Right ventricle myocardium inferior (tissue), 1 donor: ENCODE data around the gene IL19. TPM values are rescaled to one million over a fixed set of nuclear protein-coding genes. Genes with fewer than 3 reads are reported as not detected.

Experiments used
- ATAC-seq: fragments of 200-7000 bp; cut with Tn5 transposase; one replicate; pipeline ENCODE4 v1.9.1; 2020; ENCODE audit warnings: mild to moderate bottlenecking, moderate library complexity
- DNase-seq: peaks from one replicate; pipeline ENCODE4 v3.0.0; 2021; ENCODE audit errors: missing footprints
- intact Hi-C: fragments of 100-400 bp; cut with DNase I; formaldehyde crosslinking; loops from one replicate; pipeline ENCODE4 v1.11.0; 2022
- long read RNA-seq: library from polyadenylated mRNA; unstranded; transcript quantifications from one replicate; pipeline ENCODE4 v2.0.0, GENCODE V29; 2021
- total RNA-seq: library from RNA; stranded (reverse); fragmentation: NEBNext Ultra II Directional; extraction: Animal tissue kit (Norgen Biotek cat#: 25700); gene quantifications from one replicate; pipeline ENCODE4 v1.2.1, GENCODE V29; 2021
- donor health status: DM: no; HTN: yes; CAD: no; lungs with severe emphysema.

IL19 gene
- not detected for total RNA-seq
- long read RNA-seq: 0 reads

GRCh38 chr1:206770531-206771337 is at the start of gene IL19:
TSS of gene IL19 (plus strand) at chr1:206770773. CDS start at chr1:206836663, 65,890 bp downstream.
- ATAC-seq (peak; percentile 45), DNase-seq (peak; percentile 76)
- intact Hi-C loops: no loop called here

DNA sequence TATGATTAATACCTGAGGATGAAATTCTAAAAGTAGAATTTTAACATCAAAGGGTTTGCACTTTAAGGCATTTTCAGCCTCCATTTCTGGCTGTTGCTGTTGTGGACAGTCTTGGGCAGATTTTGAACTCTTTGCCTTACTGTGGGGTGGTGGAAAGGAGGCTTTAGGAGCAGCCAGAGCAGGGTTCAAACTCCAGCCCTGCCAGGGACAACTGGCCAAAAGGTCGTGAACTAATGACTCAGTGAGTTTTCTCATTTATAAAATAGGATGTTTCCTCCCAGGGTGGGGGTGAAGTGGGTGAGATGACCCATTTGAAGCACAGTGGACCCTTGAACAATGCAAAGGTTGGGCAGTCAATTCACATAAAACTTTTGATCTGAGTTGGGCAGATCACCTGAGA is 49.1 kb upstream of the IL19 start:
- no peak for DNase-seq
- intact Hi-C loops: no loop called here
- ATAC-seq: no peak

DNA sequence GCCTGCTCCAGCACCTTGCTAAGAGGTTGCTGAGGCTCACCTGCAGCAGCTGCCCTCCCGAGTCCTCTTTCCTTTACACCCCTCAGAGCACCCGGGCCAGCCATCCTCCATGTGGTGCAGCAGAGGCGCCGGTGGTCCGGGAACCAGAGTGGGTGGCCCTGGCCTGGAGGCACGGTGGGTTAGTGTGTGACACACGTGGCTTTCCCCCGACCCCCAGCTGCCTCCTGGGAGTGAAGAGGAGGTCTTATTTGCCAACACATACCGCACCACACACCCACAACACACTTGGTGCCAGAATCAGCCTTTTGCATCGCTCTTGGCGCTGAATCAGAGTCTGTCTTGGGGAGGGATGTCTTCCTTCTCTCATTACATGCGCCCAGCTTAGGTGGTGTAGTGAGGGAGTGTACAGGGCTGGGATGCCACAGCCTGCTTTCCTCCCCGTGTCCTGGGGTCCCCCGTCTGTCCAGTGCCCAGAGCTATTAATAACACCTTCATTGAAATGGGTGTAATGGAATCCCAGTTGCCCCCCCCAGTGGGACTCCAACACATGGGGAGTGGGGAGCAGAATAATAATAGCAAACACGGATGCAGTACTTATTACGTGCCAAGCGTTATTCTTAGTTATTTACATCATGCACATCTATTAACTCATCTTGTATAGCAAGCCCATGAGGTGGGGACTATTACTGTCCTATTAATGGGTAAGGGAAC is 47.7 kb upstream of the IL19 start:
- peak; percentile 12 for ATAC-seq
- DNase-seq: no peak
- intact Hi-C loops: no loop called here

GRCh38 chr1:206723462-206723804 is 47.1 kb upstream of the IL19 start:
- DNase-seq (no peak), ATAC-seq (peak; percentile 2)
- intact Hi-C loops: no loop called here

DNA sequence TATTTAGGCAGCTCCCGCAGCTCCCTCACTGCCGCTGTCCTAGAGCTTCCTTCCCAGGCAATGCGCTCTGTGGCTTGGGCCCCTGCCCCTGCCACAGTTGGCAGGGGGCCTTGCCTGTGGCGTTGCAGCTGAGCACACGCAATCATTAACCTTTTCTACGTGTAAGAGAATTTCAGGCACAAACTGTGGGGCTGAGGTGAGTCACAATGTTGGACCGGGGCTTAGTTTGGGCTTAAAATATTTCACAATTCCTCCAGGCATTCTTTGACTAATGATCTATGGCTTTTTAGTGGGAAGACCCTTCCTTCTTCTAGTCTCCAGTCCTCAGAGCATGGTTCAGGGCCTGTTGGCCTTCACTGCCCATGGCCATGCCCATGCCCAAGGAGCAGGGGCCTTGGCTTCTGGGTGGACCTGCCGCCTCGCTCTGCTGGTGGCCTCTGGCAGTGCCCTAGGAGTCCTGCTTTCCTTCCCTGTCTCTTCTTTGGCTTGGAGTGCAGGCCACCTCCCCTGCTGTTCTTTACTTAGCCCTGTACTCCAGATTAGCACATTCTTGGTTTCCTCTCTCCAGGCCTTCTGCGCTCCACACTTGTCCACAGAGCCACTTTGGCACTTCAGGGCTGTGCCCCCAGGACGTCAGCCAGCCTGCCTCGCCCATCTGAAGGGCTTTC is 46.6 kb upstream of the IL19 start:
- DNase-seq (no peak), ATAC-seq (peak; percentile 82)
- intact Hi-C loops: loop anchor here (2.0 kb wide), 3 partner anchors 31 to 89 kb away; partner anchors contain the start of gene DYRK3

GRCh38 chr1:206725109-206725963 is 45.2 kb upstream of the IL19 start:
- no peak for DNase-seq
- no peak for ATAC-seq
- intact Hi-C loops: loop anchor here (2.0 to 5.0 kb wide), 4 partner anchors 33 to 91 kb away; partner anchors contain the start of gene DYRK3

- intact Hi-C loops: loop anchor here (5.0 kb wide), 1 partner anchor 79 kb away; no protein-coding TSS in a partner anchor
- ATAC-seq (no peak), DNase-seq (no peak)
These were observed 42.4 kb upstream of the IL19 start for GRCh38 chr1:206727981-206728696.

- ATAC-seq (no peak), DNase-seq (no peak)
- intact Hi-C loops: loop anchor here (5.0 kb wide), 1 partner anchor 79 kb away; no protein-coding TSS in a partner anchor
These were observed 41.9 kb upstream of the IL19 start for GRCh38 chr1:206728697-206728987.

DNA sequence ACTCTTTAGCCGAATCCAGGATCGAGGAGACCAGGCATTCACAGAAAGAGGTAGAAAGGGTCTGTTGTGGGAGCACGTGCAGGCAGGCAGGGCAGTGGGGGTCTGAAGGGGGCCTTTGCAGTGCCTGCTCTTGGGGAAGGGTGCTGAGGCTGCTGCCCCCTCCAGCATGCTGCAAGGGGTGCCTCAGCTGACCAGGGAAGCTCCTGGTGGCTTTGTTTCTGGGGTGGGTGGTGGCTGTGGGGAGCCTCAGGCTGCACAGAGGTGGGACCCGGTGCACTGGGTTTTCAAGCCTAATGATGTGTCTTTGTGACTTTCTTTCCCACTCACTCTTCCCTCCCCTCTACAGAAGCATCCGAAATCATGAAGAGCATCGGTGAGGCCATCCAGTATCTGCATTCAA is 41.5 kb upstream of the IL19 start:
- no peak for ATAC-seq
- intact Hi-C loops: loop anchor here (5.0 kb wide), 1 partner anchor 78 kb away; no protein-coding TSS in a partner anchor
- DNase-seq: no peak

DNA sequence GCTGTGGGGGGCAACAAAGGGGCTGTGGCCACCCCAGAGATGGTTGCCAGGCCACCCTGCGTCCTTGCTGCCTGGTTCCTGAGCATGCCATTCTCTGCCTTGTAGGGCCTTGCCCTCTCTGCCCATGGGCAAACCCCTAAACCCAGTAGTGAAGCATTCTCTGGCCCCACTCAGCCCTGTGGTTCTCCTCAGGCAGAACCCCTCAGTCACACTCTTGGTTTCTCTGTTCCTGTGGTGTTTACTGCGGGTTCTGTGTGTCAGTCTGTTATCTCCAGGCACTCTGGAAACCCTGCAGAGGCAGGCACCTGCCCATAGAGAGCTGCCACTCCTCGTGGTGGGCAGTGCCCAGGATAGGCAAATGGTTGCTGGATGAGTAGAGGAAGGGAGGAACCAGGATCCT is 41.1 kb upstream of the IL19 start:
- intact Hi-C loops: loop anchor here (5.0 kb wide), 1 partner anchor 78 kb away; no protein-coding TSS in a partner anchor
- ATAC-seq (no peak), DNase-seq (no peak)

GRCh38 chr1:206732508-206732907 is 38.1 kb upstream of the IL19 start:
- no peak for ATAC-seq
- no peak for DNase-seq
- intact Hi-C loops: no loop called here

- ATAC-seq (no peak), DNase-seq (no peak)
- intact Hi-C loops: no loop called here
These were observed 37.6 kb upstream of the IL19 start for GRCh38 chr1:206732992-206733391.

- ATAC-seq (no peak), DNase-seq (no peak)
- intact Hi-C loops: loop anchor here (5.0 kb wide), 2 partner anchors 68 to 178 kb away; no protein-coding TSS in a partner anchor
These were observed 36.0 kb upstream of the IL19 start for GRCh38 chr1:206734499-206735142.

GRCh38 chr1:206735553-206736031 is 35.0 kb upstream of the IL19 start:
- intact Hi-C loops: loop anchor here (5.0 kb wide), 2 partner anchors 67 to 177 kb away; no protein-coding TSS in a partner anchor
- no peak for DNase-seq
- no peak for ATAC-seq

GRCh38 chr1:206736878-206737728 is 33.5 kb upstream of the IL19 start:
- no peak for DNase-seq
- peak; percentile 49 for ATAC-seq
- intact Hi-C loops: loop anchor here (5.0 kb wide), 2 partner anchors 65 to 175 kb away; no protein-coding TSS in a partner anchor

GRCh38 chr1:206737729-206738201 is 32.8 kb upstream of the IL19 start:
- DNase-seq (no peak), ATAC-seq (peak; percentile 51)
- intact Hi-C loops: loop anchor here (5.0 kb wide), 2 partner anchors 65 to 175 kb away; no protein-coding TSS in a partner anchor
